Thyroid gland (tissue), 4 donors: Measurements from ENCODE around the gene TMEM252. TPM values are rescaled to one million over a fixed set of nuclear protein-coding genes. Genes with fewer than 3 reads are reported as not detected.

Experiments
- DNase-seq, 2 donors: peaks; one replicate each; pipeline ENCODE4 v3.0.0-alpha.2; 2019
- H3K27ac ChIP-seq, 3 donors: fragments of 200-600 bp; sonication (generic); 1 replicate in 2 of 3; 2 replicates in 1 of 3; pipeline ENCODE4 v1.5.1; 2016 to 2019; ENCODE audit warnings: mild to moderate bottlenecking in 1 of 3, moderate library complexity in 1 of 3
- H3K27me3 ChIP-seq: fragments of 200-600 bp; sonication (generic); one replicate; pipeline ENCODE4 v1.5.1; 2019
- H3K36me3 ChIP-seq, 2 donors: fragments of 200-600 bp; sonication (generic); one replicate each; pipeline ENCODE4 v1.5.1; 2016 to 2019
- H3K4me1 ChIP-seq, 2 donors: fragments of 200-600 bp; sonication (generic); one replicate each; pipeline ENCODE4 v1.5.1; 2017 to 2019
- H3K4me3 ChIP-seq, 3 donors: fragments of 200-600 bp; sonication (generic); replicated peaks in 1 of 3; 1 replicate in 2 of 3; 2 replicates in 1 of 3; pipeline ENCODE4 v1.5.1; 2016; ENCODE audit warnings: mild to moderate bottlenecking in 1 of 3
- H3K9me3 ChIP-seq: fragments of 200-600 bp; sonication (generic); one replicate; pipeline ENCODE4 v1.5.1; 2017
- CTCF ChIP-seq, 6 experiments: fragments of 200-600 bp in 3 of 6; fragments of 450-650 bp in 3 of 6; sonication (generic) in 3 of 6; IDR thresholded peaks; one replicate each; pipeline ENCODE4 v1.5.1; 2016 to 2019; ENCODE audit warnings: antibody characterized with exemption in 6 of 6, mild to moderate bottlenecking in 2 of 6, inconsistent platforms in 1 of 6, moderate library complexity in 1 of 6
- POLR2A ChIP-seq, 2 donors: fragments of 450-650 bp; IDR thresholded peaks; one replicate each; pipeline ENCODE4 v1.6.1; 2017; ENCODE audit warnings: antibody characterized with exemption in 2 of 2, mild to moderate bottlenecking in 2 of 2, moderate library complexity in 1 of 2
- WGBS, 2 donors: methylation state at CpG; one replicate each; pipeline ENCODE4 v1.1.5; 2017; 5-methylcytosine and 5-hydroxymethylcytosine counted together
- intact Hi-C: fragments of 100-400 bp; cut with DNase I; formaldehyde crosslinking; loops from one replicate; pipeline ENCODE4 v1.15.1; 2023
- total RNA-seq, 4 donors: library from RNA; depleted of rRNA; stranded (reverse); fragments of >200 nt; gene quantifications; one replicate each; pipeline ENCODE4 v1.2.3, GENCODE V29; 2016

TMEM252 gene
- total RNA-seq, 4 donors from 2014 or later, result not detected

GRCh38 chr9:68560071-68560844 is 19.6 kb upstream of the TMEM252 start:
- H3K27ac ChIP-seq, result peak overlapping the region in 1 of 3 donors; percentile 14
- intact Hi-C loops, result no loop called here
- H3K4me1 ChIP-seq, result no peaks in the 10 kb centered on the region
- no peaks in the 10 kb centered on the region for H3K27me3 ChIP-seq
- DNase-seq, result peak; percentile 24 to 39
- no peak overlapping the region for H3K4me3 ChIP-seq
- H3K9me3 ChIP-seq, result no peaks in the 10 kb centered on the region
- 44 to 47% methylated on average over 14 of the region's 14 CpGs for WGBS, 2 donors
- TF ChIP-seq CTCF (IDR thresholded peaks at IDR 0.05), result peak in 2 of 6 experiments; percentile 13 to 34
- TF ChIP-seq POLR2A (IDR thresholded peaks at IDR 0.05), result no peak
- H3K36me3 ChIP-seq, result no peaks in the 10 kb centered on the region

- 89% methylated on average over 5 of the region's 5 CpGs for WGBS, 2 donors
- no peaks in the 10 kb centered on the region for H3K27me3 ChIP-seq
- no peaks in the 10 kb centered on the region for H3K9me3 ChIP-seq
- no peak overlapping the region for H3K4me3 ChIP-seq
- no peak overlapping the region for H3K27ac ChIP-seq
- no peaks in the 10 kb centered on the region for H3K36me3 ChIP-seq
- H3K4me1 ChIP-seq, result no peaks in the 10 kb centered on the region
- intact Hi-C loops, result no loop called here
- DNase-seq, result no peak
- TF ChIP-seq POLR2A (IDR thresholded peaks at IDR 0.05), result no peak
Observed at GRCh38 chr9:68558545-68558944, 17.9 kb upstream of the TMEM252 start.

- Histone ChIP-seq H3K4me3 (no peak overlapping the region), H3K9me3 (no peaks in the 10 kb centered on the region), H3K4me1 (no peaks in the 10 kb centered on the region), H3K27me3 (no peaks in the 10 kb centered on the region), H3K27ac (no peak overlapping the region), H3K36me3 (no peaks in the 10 kb centered on the region)
- TF ChIP-seq POLR2A (IDR thresholded peaks at IDR 0.05) (no peak), CTCF (IDR thresholded peaks at IDR 0.05) (no peak)
- 57 to 75% methylated on average over 1 of the region's 1 CpG for WGBS, 2 donors
- DNase-seq, result no peak
- intact Hi-C loops, result no loop called here
Observed at GRCh38 chr9:68555437-68556150, 14.9 kb upstream of the TMEM252 start.

GRCh38 chr9:68552700-68553476 is 12.2 kb upstream of the TMEM252 start:
- TF ChIP-seq POLR2A (IDR thresholded peaks at IDR 0.05) (no peak), CTCF (IDR thresholded peaks at IDR 0.05) (no peak)
- H3K4me1 ChIP-seq, result no peaks in the 10 kb centered on the region
- no peaks in the 10 kb centered on the region for H3K9me3 ChIP-seq
- intact Hi-C loops, result no loop called here
- WGBS, 2 donors, result 32 to 57% methylated on average over 3 of the region's 3 CpGs
- no peak overlapping the region for H3K4me3 ChIP-seq
- DNase-seq, result no peak
- H3K36me3 ChIP-seq, result no peaks in the 10 kb centered on the region
- no peak overlapping the region for H3K27ac ChIP-seq
- H3K27me3 ChIP-seq, result no peaks in the 10 kb centered on the region

GRCh38 chr9:68551191-68551590 is 10.5 kb upstream of the TMEM252 start:
- Histone ChIP-seq H3K4me1 (peaks cover 4 to 6% of the 10 kb centered on the region in 2 donors), H3K27ac (no peak overlapping the region), H3K36me3 (no peaks in the 10 kb centered on the region), H3K4me3 (no peak overlapping the region), H3K27me3 (no peaks in the 10 kb centered on the region), H3K9me3 (no peaks in the 10 kb centered on the region)
- no peak for TF ChIP-seq POLR2A (IDR thresholded peaks at IDR 0.05)
- no peak for TF ChIP-seq CTCF (IDR thresholded peaks at IDR 0.05)
- no peak for DNase-seq
- intact Hi-C loops, result no loop called here
- WGBS, 2 donors, result 57 to 61% methylated on average over 4 of the region's 4 CpGs
